Central memory CD8-positive, alpha-beta T cell (primary cell): Measurements from ENCODE around the gene EIF3K.

Experiments used
- ATAC-seq: fragments of 150-1000 bp; cut with Tn5 transposase; replicated peaks from 2 replicates; pipeline ENCODE4 v1.10.0; 2022; ENCODE audit warnings: mild to moderate bottlenecking, moderate FRiP score, moderate number of reproducible peaks; ENCODE audit not compliant: poor library complexity, severe bottlenecking; ENCODE audit errors: extremely low read depth
- DNase-seq, 2 donors: peaks; one replicate each; pipeline ENCODE4 v3.0.0; 2021; ENCODE audit warnings: low spot score in 2 of 2
- H3K27ac Mint-ChIP-seq: one replicate; pipeline ENCODE4 v1.8.0; 2022; ENCODE audit warnings: low read depth, mild to moderate bottlenecking, moderate library complexity, mixed read lengths
- H3K27me3 Mint-ChIP-seq: one replicate; pipeline ENCODE4 v1.8.0; 2022; ENCODE audit warnings: mixed read lengths
- H3K36me3 Mint-ChIP-seq: one replicate; pipeline ENCODE4 v1.8.0; 2022; ENCODE audit warnings: mild to moderate bottlenecking, moderate library complexity, mixed read lengths; ENCODE audit not compliant: insufficient read depth
- H3K4me1 Mint-ChIP-seq: one replicate; pipeline ENCODE4 v1.8.0; 2022; ENCODE audit warnings: mixed read lengths
- H3K4me3 Mint-ChIP-seq: one replicate; pipeline ENCODE4 v1.8.0; 2022; ENCODE audit warnings: mild to moderate bottlenecking, moderate library complexity, mixed read lengths
- H3K9me3 Mint-ChIP-seq: one replicate; pipeline ENCODE4 v1.8.0; 2022; ENCODE audit warnings: mixed read lengths

EIF3K gene

GRCh38 chr19:38647966-38648768 is 29.2 kb downstream of the EIF3K start:
- H3K27ac Mint-ChIP-seq: peak overlapping the region; percentile 89
- peaks cover 50% of the 10 kb centered on the region for H3K4me1 Mint-ChIP-seq
- no peaks in the 10 kb centered on the region for H3K27me3 Mint-ChIP-seq
- DNase-seq (no peak), ATAC-seq (no peak)
- H3K36me3 Mint-ChIP-seq: peaks cover 17% of the 10 kb centered on the region
- H3K4me3 Mint-ChIP-seq: peak overlapping the region; percentile 87
- no peaks in the 10 kb centered on the region for H3K9me3 Mint-ChIP-seq

- H3K4me3 Mint-ChIP-seq: peak overlapping the region; percentile 87
- H3K9me3 Mint-ChIP-seq: no peaks in the 10 kb centered on the region
- H3K4me1 Mint-ChIP-seq: peaks cover 57% of the 10 kb centered on the region
- peaks cover 17% of the 10 kb centered on the region for H3K36me3 Mint-ChIP-seq
- no peak for ATAC-seq
- H3K27me3 Mint-ChIP-seq: no peaks in the 10 kb centered on the region
- DNase-seq: no peak
- H3K27ac Mint-ChIP-seq: peak overlapping the region; percentile 89
Observed at GRCh38 chr19:38648769-38649304, 29.8 kb downstream of the EIF3K start.

GRCh38 chr19:38649305-38650171 is 30.6 kb downstream of the EIF3K start:
- Mint-ChIP-seq H3K4me1 (peaks cover 61% of the 10 kb centered on the region), H3K27ac (peak overlapping the region; percentile 89), H3K9me3 (no peaks in the 10 kb centered on the region), H3K27me3 (no peaks in the 10 kb centered on the region), H3K4me3 (peak overlapping the region; percentile 87), H3K36me3 (peaks cover 20% of the 10 kb centered on the region)
- no peak for ATAC-seq
- DNase-seq: no peak

- Mint-ChIP-seq H3K27me3 (no peaks in the 10 kb centered on the region), H3K4me1 (peaks cover 68% of the 10 kb centered on the region), H3K36me3 (peaks cover 22% of the 10 kb centered on the region), H3K4me3 (peak overlapping the region; percentile 87), H3K27ac (peak overlapping the region; percentile 89), H3K9me3 (no peaks in the 10 kb centered on the region)
- DNase-seq: no peak
- ATAC-seq: no peak
Observed at GRCh38 chr19:38650172-38650775, 31.3 kb downstream of the EIF3K start.

- no peak for DNase-seq
- Mint-ChIP-seq H3K4me3 (peak overlapping the region; percentile 87), H3K9me3 (no peaks in the 10 kb centered on the region), H3K27me3 (no peaks in the 10 kb centered on the region), H3K36me3 (peaks cover 26% of the 10 kb centered on the region), H3K4me1 (peaks cover 76% of the 10 kb centered on the region), H3K27ac (peak overlapping the region; percentile 89)
- no peak for ATAC-seq
Observed at GRCh38 chr19:38650911-38651584, 32.1 kb downstream of the EIF3K start.

GRCh38 chr19:38653028-38653571 is 34.1 kb downstream of the EIF3K start:
- no peak for DNase-seq
- no peaks in the 10 kb centered on the region for H3K9me3 Mint-ChIP-seq
- no peak overlapping the region for H3K27ac Mint-ChIP-seq
- peaks cover 92% of the 10 kb centered on the region for H3K4me1 Mint-ChIP-seq
- no peak for ATAC-seq
- H3K27me3 Mint-ChIP-seq: no peaks in the 10 kb centered on the region
- H3K4me3 Mint-ChIP-seq: no peak overlapping the region
- H3K36me3 Mint-ChIP-seq: peaks cover 33% of the 10 kb centered on the region

- Mint-ChIP-seq H3K36me3 (peaks cover 22% of the 10 kb centered on the region), H3K27me3 (no peaks in the 10 kb centered on the region), H3K4me3 (no peak overlapping the region), H3K9me3 (no peaks in the 10 kb centered on the region), H3K27ac (peak overlapping the region; percentile 64), H3K4me1 (peaks cover 88% of the 10 kb centered on the region)
- ATAC-seq (no peak), DNase-seq (no peak)
Observed at GRCh38 chr19:38654628-38655055, 35.7 kb downstream of the EIF3K start.

- Mint-ChIP-seq H3K9me3 (no peaks in the 10 kb centered on the region), H3K4me3 (peak overlapping the region; percentile 49), H3K27me3 (no peaks in the 10 kb centered on the region), H3K4me1 (peaks cover 88% of the 10 kb centered on the region), H3K36me3 (peaks cover 24% of the 10 kb centered on the region), H3K27ac (peak overlapping the region; percentile 64)
- ATAC-seq (peak; percentile 20), DNase-seq (no peak)
Observed at GRCh38 chr19:38655148-38655824, 36.3 kb downstream of the EIF3K start.

- peak; percentile 91 for ATAC-seq
- Mint-ChIP-seq H3K9me3 (no peaks in the 10 kb centered on the region), H3K4me3 (peak overlapping the region; percentile 49), H3K36me3 (peaks cover 24% of the 10 kb centered on the region), H3K27ac (peak overlapping the region; percentile 84), H3K4me1 (peaks cover 87% of the 10 kb centered on the region), H3K27me3 (no peaks in the 10 kb centered on the region)
- DNase-seq: peak in 1 of 2 donors; percentile 35
Observed at GRCh38 chr19:38656171-38656981, 37.4 kb downstream of the EIF3K start.

GRCh38 chr19:38657633-38658222 is 38.7 kb downstream of the EIF3K start:
- peak overlapping the region; percentile 23 for H3K4me3 Mint-ChIP-seq
- peaks cover 82% of the 10 kb centered on the region for H3K4me1 Mint-ChIP-seq
- H3K36me3 Mint-ChIP-seq: peaks cover 28% of the 10 kb centered on the region
- H3K9me3 Mint-ChIP-seq: no peaks in the 10 kb centered on the region
- peak overlapping the region; percentile 84 for H3K27ac Mint-ChIP-seq
- ATAC-seq (peak; percentile 29), DNase-seq (no peak)
- no peaks in the 10 kb centered on the region for H3K27me3 Mint-ChIP-seq
